Mucosa of gallbladder (tissue), 1 donor: ENCODE results near the gene ORC5. TPM values are rescaled to one million over a fixed set of nuclear protein-coding genes. Genes with fewer than 3 reads are reported as not detected.
"Not testable (repeated sequence)": the region's sequence is repeated elsewhere in the genome, so short reads cannot be mapped to it uniquely, and the experiment has no call there.

Experiments used
- DNase-seq: peaks from one replicate; pipeline ENCODE4 v3.0.0-alpha.2; 2020; ENCODE audit warnings: low spot score
- total RNA-seq: library from RNA; stranded (reverse); gene quantifications from one replicate; pipeline ENCODE4 v1.2.1, GENCODE V29; 2021
- donor health status: DM: no; HTN: no; CAD: no.

Gene ORC5
- total RNA-seq: 15.9 TPM

- DNase-seq: peak; percentile 67
These were observed at the start of gene ORC5 for GRCh38 chr7:104207731-104208420. ORC5 (minus strand) TSS chr7:104208013; CDS start chr7:104207904, 109 bp downstream.

GRCh38 chr7:104255616-104256015 lies 47.8 kb upstream of the ORC5 start:
- DNase-seq: no peak

- DNase-seq: no peak
These were observed 47.4 kb upstream of the ORC5 start for GRCh38 chr7:104255194-104255593.

- DNase-seq: no peak
These were observed 46.9 kb upstream of the ORC5 start for GRCh38 chr7:104254696-104255095.

- no peak for DNase-seq
These were observed 44.8 kb upstream of the ORC5 start for GRCh38 chr7:104252409-104253134.

- DNase-seq: no peak
These were observed 34.8 kb upstream of the ORC5 start for GRCh38 chr7:104242638-104243037.

- DNase-seq: no peak
These were observed 33.9 kb upstream of the ORC5 start for GRCh38 chr7:104241538-104242209.

GRCh38 chr7:104241135-104241534 lies 33.3 kb upstream of the ORC5 start:
- DNase-seq: no peak

- no peak for DNase-seq
These were observed 32.6 kb upstream of the ORC5 start for GRCh38 chr7:104240401-104240800.

GRCh38 chr7:104234990-104235389 lies 27.2 kb upstream of the ORC5 start:
- DNase-seq: not testable (repeated sequence)

GRCh38 chr7:104231054-104232046 lies 23.5 kb upstream of the ORC5 start:
- peak; percentile 47 for DNase-seq

GRCh38 chr7:104230606-104231005 lies 22.8 kb upstream of the ORC5 start:
- DNase-seq: no peak

GRCh38 chr7:104228442-104228841 lies 20.6 kb upstream of the ORC5 start:
- no peak for DNase-seq

- no peak for DNase-seq
These were observed 17.6 kb upstream of the ORC5 start for GRCh38 chr7:104225451-104225850.

GRCh38 chr7:104217620-104218019 lies 9.8 kb upstream of the ORC5 start:
- DNase-seq: no peak

GRCh38 chr7:104209063-104209462 lies 1.2 kb upstream of the ORC5 start:
- DNase-seq: no peak

GRCh38 chr7:104208421-104208780 lies 588 bp upstream of the ORC5 start:
- DNase-seq: no peak

- DNase-seq: no peak
These were observed 474 bp downstream of the ORC5 start for GRCh38 chr7:104207348-104207730.

- DNase-seq: no peak
These were observed 972 bp downstream of the ORC5 start for GRCh38 chr7:104206841-104207240.

- DNase-seq: no peak
These were observed 9.0 kb downstream of the ORC5 start for GRCh38 chr7:104198673-104199278.

GRCh38 chr7:104196161-104196560 lies 11.7 kb downstream of the ORC5 start:
- no peak for DNase-seq
